IgD-negative memory B cell (primary cell): ENCODE results near the gene PROCR. TPM values are rescaled to one million over a fixed set of nuclear protein-coding genes. Genes with fewer than 3 reads are reported as not detected.

Source experiments
- polyA plus RNA-seq: library from polyadenylated mRNA; unstranded; fragments of 300-500 nt; fragmentation: Illumina TruSeq; gene quantifications from one replicate; pipeline ENCODE4 v1.2.3, GENCODE V29; 2021

The PROCR gene
- polyA plus RNA-seq, 1 donor from 2014 or later = not detected

Other genes with a start within 250 kb of the PROCR start
- 22.3 TPM for gene GSS, start 216.3 kb upstream of the PROCR start, polyA plus RNA-seq
- gene MYH7B, start 216.2 kb upstream of the PROCR start, polyA plus RNA-seq = 0.34 TPM
- 53.4 TPM for gene TRPC4AP, start 79.3 kb upstream of the PROCR start, polyA plus RNA-seq
- 51.9 TPM for gene EDEM2, start 24.7 kb upstream of the PROCR start, polyA plus RNA-seq
- gene MMP24, start 54.6 kb downstream of the PROCR start, polyA plus RNA-seq = 0.09 TPM
- 14.0 TPM for gene MMP24OS, start 106.0 kb downstream of the PROCR start, polyA plus RNA-seq
- gene EIF6, start 112.7 kb downstream of the PROCR start, polyA plus RNA-seq = 204 TPM
- not detected for gene FAM83C, start 120.4 kb downstream of the PROCR start, polyA plus RNA-seq
- gene UQCC1, start 239.9 kb downstream of the PROCR start, polyA plus RNA-seq = 19.7 TPM